Measurements from ENCODE around the gene DNAJC16.
A peak's percentile ranks its signal among the peaks of the same experiment; 100 is the strongest.

DNAJC16 gene

GRCh38 chr1:15531003-15531402 is 4.4 kb downstream of the DNAJC16 start:
- no peak for DNase-seq (ENCODE audit: low read depth)
- TF ChIP-seq CTCF (conservative IDR thresholded peaks at IDR 0.05; ENCODE audit: control insufficient read depth, insufficient read depth, low read depth, low read length), result no peak
- H3K4me3 ChIP-seq (ENCODE audit: control insufficient read depth, low read depth, low read length), result no peak overlapping the region

- no peak for DNase-seq (ENCODE audit: low read depth)
- H3K4me3 ChIP-seq (ENCODE audit: control insufficient read depth, low read depth, low read length), result no peak overlapping the region
Measured at GRCh38 chr1:15531682-15532081, 5.0 kb downstream of the DNAJC16 start.

GRCh38 chr1:15538771-15539170 is 12.1 kb downstream of the DNAJC16 start:
- H3K4me3 ChIP-seq (ENCODE audit: control insufficient read depth, low read depth, low read length), result no peak overlapping the region
- DNase-seq (ENCODE audit: low read depth), result no peak
- no peak for TF ChIP-seq CTCF (conservative IDR thresholded peaks at IDR 0.05; ENCODE audit: control insufficient read depth, insufficient read depth, low read depth, low read length)

More at GRCh38 chr1:15531682-15532081, 5.0 kb downstream of the DNAJC16 start:
- no peak for TF ChIP-seq CTCF (conservative IDR thresholded peaks at IDR 0.05; ENCODE audit: control insufficient read depth, insufficient read depth, low read depth, low read length)

GRCh38 chr1:15540186-15540585 is 13.5 kb downstream of the DNAJC16 start:
- H3K4me3 ChIP-seq (ENCODE audit: control insufficient read depth, low read depth, low read length), result no peak overlapping the region
- peak; percentile 8 for DNase-seq (ENCODE audit: low read depth)
- TF ChIP-seq CTCF (conservative IDR thresholded peaks at IDR 0.05; ENCODE audit: control insufficient read depth, insufficient read depth, low read depth, low read length), result no peak

- DNase-seq (ENCODE audit: low read depth), result no peak
- no peak overlapping the region for H3K4me3 ChIP-seq (ENCODE audit: control insufficient read depth, low read depth, low read length)
- no peak for TF ChIP-seq CTCF (conservative IDR thresholded peaks at IDR 0.05; ENCODE audit: control insufficient read depth, insufficient read depth, low read depth, low read length)
Measured at GRCh38 chr1:15541231-15541792, 14.7 kb downstream of the DNAJC16 start.

- DNase-seq (ENCODE audit: low read depth), result no peak
- no peak for TF ChIP-seq CTCF (conservative IDR thresholded peaks at IDR 0.05; ENCODE audit: control insufficient read depth, insufficient read depth, low read depth, low read length)
- no peak overlapping the region for H3K4me3 ChIP-seq (ENCODE audit: control insufficient read depth, low read depth, low read length)
Measured at GRCh38 chr1:15542388-15543250, 16.0 kb downstream of the DNAJC16 start.
